Epithelial cell of proximal tubule (primary cell): Measurements from ENCODE around the gene SOX10. TPM values are rescaled to one million over a fixed set of nuclear protein-coding genes. Genes with fewer than 3 reads are reported as not detected.

Source experiments
- DNase-seq: peaks from one replicate; pipeline ENCODE4 v3.0.0-alpha.2; 2011; ENCODE audit warnings: low read depth
- H3K4me3 ChIP-seq: 2 replicates; pipeline ENCODE4 v1.5.1; 2011; ENCODE audit warnings: low read depth, mild to moderate bottlenecking, low read length
- total RNA-seq: library from RNA; depleted of rRNA; stranded (reverse); fragments of >200 nt; gene quantifications from 2 replicates; pipeline ENCODE4 v1.2.3, GENCODE V29; 2015
- TF ChIP-seq, protein P1 (sequence below): conservative IDR thresholded peaks from 2 replicates; pipeline ENCODE4 v1.5.1; 2012; ENCODE audit warnings: low read depth, mild to moderate bottlenecking, low read length

The SOX10 gene
- total RNA-seq, 1 donor from 2014 or later, result not detected

DNA sequence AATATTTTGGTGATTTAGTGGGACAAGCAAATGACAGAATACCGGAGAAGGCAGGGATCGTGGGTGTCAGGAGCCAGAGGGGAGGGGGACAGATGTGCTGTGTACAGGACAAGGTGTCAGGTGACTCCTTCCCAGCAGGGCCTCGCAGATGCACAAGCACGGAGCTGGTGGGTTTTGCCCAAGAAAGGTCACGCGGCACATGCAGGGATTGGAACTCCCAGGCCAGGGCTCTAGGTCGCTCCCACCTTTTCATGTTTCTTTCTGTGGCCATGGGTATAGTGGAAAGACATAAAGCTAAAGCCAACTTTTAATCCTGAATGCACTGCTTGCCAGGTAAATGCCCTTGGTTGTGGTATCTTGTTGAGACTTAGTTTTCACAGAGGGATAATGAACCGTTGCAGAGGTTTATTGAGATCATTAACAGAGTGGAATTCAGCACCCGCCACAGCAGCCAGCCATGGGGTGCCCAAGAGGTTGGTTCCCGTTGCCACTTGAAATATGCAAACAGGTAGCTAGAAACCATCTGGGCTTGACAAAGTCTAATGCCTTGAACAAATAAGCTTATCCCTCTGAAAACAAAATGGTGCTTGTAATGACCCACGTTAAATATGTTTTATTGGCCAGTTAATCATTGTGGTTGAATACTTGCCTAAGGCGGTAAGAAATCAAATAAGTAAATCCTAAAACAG lies 41.1 kb downstream of the SOX10 start:
- TF ChIP-seq, protein P1, sequence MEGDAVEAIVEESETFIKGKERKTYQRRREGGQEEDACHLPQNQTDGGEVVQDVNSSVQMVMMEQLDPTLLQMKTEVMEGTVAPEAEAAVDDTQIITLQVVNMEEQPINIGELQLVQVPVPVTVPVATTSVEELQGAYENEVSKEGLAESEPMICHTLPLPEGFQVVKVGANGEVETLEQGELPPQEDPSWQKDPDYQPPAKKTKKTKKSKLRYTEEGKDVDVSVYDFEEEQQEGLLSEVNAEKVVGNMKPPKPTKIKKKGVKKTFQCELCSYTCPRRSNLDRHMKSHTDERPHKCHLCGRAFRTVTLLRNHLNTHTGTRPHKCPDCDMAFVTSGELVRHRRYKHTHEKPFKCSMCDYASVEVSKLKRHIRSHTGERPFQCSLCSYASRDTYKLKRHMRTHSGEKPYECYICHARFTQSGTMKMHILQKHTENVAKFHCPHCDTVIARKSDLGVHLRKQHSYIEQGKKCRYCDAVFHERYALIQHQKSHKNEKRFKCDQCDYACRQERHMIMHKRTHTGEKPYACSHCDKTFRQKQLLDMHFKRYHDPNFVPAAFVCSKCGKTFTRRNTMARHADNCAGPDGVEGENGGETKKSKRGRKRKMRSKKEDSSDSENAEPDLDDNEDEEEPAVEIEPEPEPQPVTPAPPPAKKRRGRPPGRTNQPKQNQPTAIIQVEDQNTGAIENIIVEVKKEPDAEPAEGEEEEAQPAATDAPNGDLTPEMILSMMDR, result no peak
- no peak for DNase-seq
- H3K4me3 ChIP-seq, result no peak overlapping the region

GRCh38 chr22:37942133-37942532 lies 42.2 kb downstream of the SOX10 start:
- DNase-seq, result no peak
- TF ChIP-seq, protein P1, result no peak
- H3K4me3 ChIP-seq, result no peak overlapping the region

DNA sequence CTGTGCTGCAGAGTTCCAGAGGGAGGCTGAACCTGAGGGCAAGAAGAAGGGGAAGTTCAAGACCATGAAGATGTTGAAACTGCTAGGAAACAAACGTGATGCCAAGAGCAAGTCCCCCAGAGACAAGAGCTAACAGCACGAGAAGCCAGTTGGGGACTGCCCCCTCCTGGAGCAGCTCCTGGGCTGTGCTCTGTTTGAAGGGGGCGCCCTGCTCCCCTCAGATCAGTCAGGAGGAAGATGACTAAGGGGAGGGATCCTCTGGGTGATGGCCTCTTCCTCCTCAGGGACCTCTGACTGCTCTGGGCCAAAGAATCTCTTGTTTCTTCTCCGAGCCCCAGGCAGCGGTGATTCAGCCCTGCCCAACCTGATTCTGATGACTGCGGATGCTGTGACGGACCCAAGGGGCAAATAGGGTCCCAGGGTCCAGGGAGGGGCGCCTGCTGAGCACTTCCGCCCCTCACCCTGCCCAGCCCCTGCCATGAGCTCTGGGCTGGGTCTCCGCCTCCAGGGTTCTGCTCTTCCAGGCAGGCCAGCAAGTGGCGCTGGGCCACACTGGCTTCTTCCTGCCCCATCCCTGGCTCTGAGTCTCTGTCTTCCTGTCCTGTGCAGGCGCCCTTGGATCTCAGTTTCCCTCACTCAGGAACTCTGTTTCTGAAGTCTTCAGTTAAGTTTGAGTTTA lies 43.5 kb downstream of the SOX10 start:
- H3K4me3 ChIP-seq, result no peak overlapping the region
- no peak for DNase-seq
- TF ChIP-seq, protein P1, result no peak

DNA sequence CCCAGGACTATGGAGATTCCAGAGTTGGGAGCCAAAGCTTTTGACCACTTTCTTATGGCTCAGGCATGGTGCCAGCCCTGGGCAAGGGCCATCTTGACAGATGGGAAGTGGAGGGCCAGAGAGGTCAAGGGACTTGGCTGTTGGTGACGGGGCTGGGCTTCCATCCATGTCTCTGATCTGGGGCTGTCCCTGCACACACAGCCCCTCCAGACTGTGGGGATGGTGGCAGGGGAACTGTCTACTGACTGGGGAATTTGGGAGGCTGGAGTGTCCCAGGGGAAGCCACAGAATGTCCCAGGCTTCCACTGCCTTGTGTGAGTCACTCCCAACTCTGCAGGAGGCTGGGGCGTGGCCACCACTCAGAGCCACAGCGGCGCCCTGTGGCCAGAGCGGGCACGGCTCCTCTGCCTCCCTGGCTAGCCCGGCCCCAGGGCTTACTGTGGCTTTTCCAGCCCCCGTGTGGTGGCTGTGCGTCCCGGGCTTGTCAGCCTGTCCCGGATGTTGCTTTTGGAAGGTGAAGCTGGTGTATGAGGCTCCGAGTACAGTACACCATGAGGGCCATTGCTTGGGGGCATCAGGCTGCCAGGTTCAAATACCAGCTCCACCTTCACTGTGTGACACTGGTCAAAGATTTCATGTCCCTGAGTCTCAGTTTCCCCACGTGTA lies 50.5 kb downstream of the SOX10 start:
- no peak for DNase-seq
- no peak overlapping the region for H3K4me3 ChIP-seq
- TF ChIP-seq, protein P1, result peak; percentile 90

DNA sequence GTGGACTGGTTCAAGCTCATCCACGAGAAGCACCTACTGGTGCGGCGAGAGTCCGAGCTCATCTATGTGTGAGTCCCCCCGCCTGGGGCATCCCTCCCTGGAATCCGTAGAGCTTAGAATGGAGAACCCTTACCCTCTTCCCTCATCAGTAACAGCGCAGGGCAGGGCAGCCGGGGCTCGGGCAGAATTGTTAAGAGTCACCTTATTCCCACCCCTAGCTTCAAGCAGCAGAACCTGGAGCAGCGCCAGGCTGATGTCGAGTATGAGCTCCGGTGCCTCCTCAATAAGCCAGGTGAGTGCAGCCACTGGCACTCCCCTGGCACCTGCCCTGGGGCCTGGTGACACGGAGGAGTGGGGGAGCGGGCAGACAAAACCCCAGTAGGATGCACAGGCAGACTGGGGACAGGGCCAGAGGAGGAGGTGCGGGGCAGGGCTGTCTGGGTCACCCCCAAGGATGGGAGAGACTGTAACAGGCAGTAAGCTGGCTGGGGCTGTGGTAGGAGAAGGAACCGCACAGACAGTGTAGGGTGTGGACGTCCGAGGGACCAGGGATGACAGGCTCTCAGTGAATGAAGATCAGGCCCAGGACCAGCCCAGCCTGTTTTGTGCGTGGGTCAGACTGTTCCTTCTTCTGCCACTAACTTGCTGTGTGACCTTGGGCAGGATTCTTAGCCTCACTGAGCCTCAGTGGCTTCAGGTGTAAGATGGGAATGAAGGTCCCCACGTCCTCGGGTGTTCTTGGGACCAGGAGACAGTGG lies 51.4 kb downstream of the SOX10 start:
- DNase-seq, result no peak
- H3K4me3 ChIP-seq, result no peak overlapping the region
- TF ChIP-seq, protein P1, result no peak

DNA sequence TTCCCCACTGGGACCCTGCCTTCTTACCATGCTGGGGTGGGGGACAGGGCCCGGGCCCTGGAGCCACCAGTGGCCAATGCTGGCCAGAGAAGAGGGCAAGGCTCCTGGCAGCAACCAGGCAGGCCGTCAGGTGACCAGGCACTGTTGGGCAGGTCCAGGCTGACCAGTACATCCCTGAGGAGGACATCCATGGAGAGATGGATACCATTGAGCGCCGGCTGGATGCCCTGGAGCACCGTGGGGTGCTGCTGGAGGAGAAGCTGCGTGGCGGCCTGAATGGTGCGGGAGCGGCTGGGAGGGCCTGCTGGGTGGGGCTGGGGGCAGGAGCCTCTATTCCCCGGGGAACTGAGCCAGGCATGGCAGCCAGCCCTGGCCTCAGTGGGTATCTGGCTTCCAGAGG lies 52.0 kb downstream of the SOX10 start:
- TF ChIP-seq, protein P1, result no peak
- DNase-seq, result no peak
- no peak overlapping the region for H3K4me3 ChIP-seq
